IMR-90 (cell line): ENCODE data around the gene AFAP1L1. TPM values are rescaled to one million over a fixed set of nuclear protein-coding genes. Genes with fewer than 3 reads are reported as not detected.

Experiments
- ATAC-seq: fragments of 200-7000 bp; cut with Tn5 transposase; 2 replicates; pipeline ENCODE4 v1.9.1; 2020; ENCODE audit warnings: low read depth, mild to moderate bottlenecking, moderate library complexity
- BruUV-seq: library from RNA; stranded (reverse); fragments of 400-500 nt; replicated peaks from 2 replicates; lab custom pipeline; 2021; lab: Mats Ljungman, UMichigan
- CTCF ChIA-PET: fragments of 300-600 bp; formaldehyde crosslinking; extraction: SDS; loops from one replicate; lab custom pipeline; 2021; ENCODE audit warnings: antibody characterized with exemption; lab: Yijun Ruan, JAX
- POLR2A ChIA-PET: fragments of 300-600 bp; sonication (Branson Sonifier 250); formaldehyde crosslinking; loops from one replicate; lab custom pipeline; 2022; ENCODE audit warnings: antibody characterized with exemption; ENCODE audit not compliant: unreplicated experiment; lab: Charles Lee
- DNase-seq: peaks from one replicate; pipeline ENCODE4 v3.0.0; 2013
- H2AFZ ChIP-seq: replicated peaks from 2 replicates; pipeline ENCODE3; 2013; ENCODE audit warnings: low read length, mild to moderate bottlenecking; ENCODE audit not compliant: poor library complexity
- H2AK5ac ChIP-seq: 2 replicates; pipeline ENCODE4 v1.6.1; 2013; ENCODE audit warnings: low read depth, low read length, inconsistent platforms
- H2AK9ac ChIP-seq: replicated peaks from 2 replicates; pipeline ENCODE3; 2013; ENCODE audit warnings: mild to moderate bottlenecking, low read depth, low read length, moderate library complexity; ENCODE audit not compliant: poor library complexity
- H2BK120ac ChIP-seq: 2 replicates; pipeline ENCODE4 v1.6.1; 2013; ENCODE audit warnings: low read depth, low read length, inconsistent platforms
- H2BK15ac ChIP-seq: 3 replicates; pipeline ENCODE4 v1.6.1; 2013; ENCODE audit warnings: low read depth, low read length, inconsistent platforms
- H2BK20ac ChIP-seq: 2 replicates; pipeline ENCODE4 v1.6.1; 2013; ENCODE audit warnings: low read depth, mild to moderate bottlenecking, inconsistent platforms, low read length, moderate library complexity
- H2BK5ac ChIP-seq: 2 replicates; pipeline ENCODE4 v1.6.1; 2013; ENCODE audit warnings: mild to moderate bottlenecking, low read depth, low read length, inconsistent platforms; ENCODE audit not compliant: poor library complexity, severe bottlenecking
- H3K14ac ChIP-seq: replicated peaks from 2 replicates; pipeline ENCODE4 v1.6.1; 2013; ENCODE audit warnings: low read depth, low read length, inconsistent platforms
- H3K18ac ChIP-seq: 2 replicates; pipeline ENCODE4 v1.6.1; 2013; ENCODE audit warnings: low read depth, low read length, control low read depth
- H3K23ac ChIP-seq: 2 replicates; pipeline ENCODE4 v1.6.1; 2013; ENCODE audit warnings: low read depth, low read length, inconsistent platforms
- H3K27ac ChIP-seq: 2 replicates; pipeline ENCODE4 v1.5.1; 2013; ENCODE audit warnings: mild to moderate bottlenecking, control low read depth, low read length; ENCODE audit not compliant: insufficient read depth
- H3K27me3 ChIP-seq: 2 replicates; pipeline ENCODE4 v1.6.1; 2013; ENCODE audit warnings: low read length; ENCODE audit not compliant: control insufficient read depth, insufficient read depth
- H3K36me3 ChIP-seq: 2 replicates; pipeline ENCODE4 v1.6.1; 2013; ENCODE audit warnings: low read length, mixed read lengths; ENCODE audit not compliant: control insufficient read depth, insufficient read depth
- H3K4ac ChIP-seq: 2 replicates; pipeline ENCODE4 v1.6.1; 2013; ENCODE audit warnings: low read depth, low read length, inconsistent platforms
- H3K4me1 ChIP-seq: 2 replicates; pipeline ENCODE4 v1.6.1; 2013; ENCODE audit warnings: low read length, mixed read lengths; ENCODE audit not compliant: control insufficient read depth, insufficient read depth
- H3K4me2 ChIP-seq: 2 replicates; pipeline ENCODE4 v1.6.1; 2013; ENCODE audit warnings: low read depth, mild to moderate bottlenecking, control low read depth, low read length, moderate library complexity
- H3K4me3 ChIP-seq: 2 replicates; pipeline ENCODE4 v1.5.1; 2013; ENCODE audit warnings: low read depth, mild to moderate bottlenecking, control low read depth, low read length, moderate library complexity; ENCODE audit not compliant: insufficient read depth
- H3K56ac ChIP-seq: 2 replicates; pipeline ENCODE4 v1.6.1; 2013; ENCODE audit warnings: low read length, inconsistent platforms; ENCODE audit not compliant: insufficient read depth; ENCODE audit errors: extremely low read depth
- H3K79me1 ChIP-seq, 2 experiments: 2 replicates each; pipeline ENCODE4 v1.6.1; 2013; ENCODE audit warnings: low read length in 2 of 2, inconsistent platforms in 1 of 2, low read depth in 1 of 2
- H3K9ac ChIP-seq: 2 replicates; pipeline ENCODE4 v1.6.1; 2013; ENCODE audit warnings: low read depth, low read length, control low read depth
- H3K9me1 ChIP-seq: 2 replicates; pipeline ENCODE4 v1.6.1; 2013; ENCODE audit warnings: low read length, inconsistent platforms; ENCODE audit not compliant: insufficient read depth
- H3K9me3 ChIP-seq: 2 replicates; pipeline ENCODE4 v1.6.1; 2013; ENCODE audit warnings: low read length; ENCODE audit not compliant: control insufficient read depth, insufficient read depth
- H4K20me1 ChIP-seq: 2 replicates; pipeline ENCODE4 v1.6.1; 2013; ENCODE audit warnings: low read length, inconsistent platforms; ENCODE audit not compliant: insufficient read depth
- H4K5ac ChIP-seq: 2 replicates; pipeline ENCODE4 v1.6.1; 2013; ENCODE audit warnings: mild to moderate bottlenecking, low read depth, low read length, control low read depth
- H4K8ac ChIP-seq, 2 experiments: 2 replicates each; pipeline ENCODE4 v1.6.1; 2013; ENCODE audit warnings: low read depth in 2 of 2, low read length in 2 of 2, control low read depth in 1 of 2, inconsistent platforms in 1 of 2
- H4K91ac ChIP-seq: 2 replicates; pipeline ENCODE4 v1.6.1; 2013; ENCODE audit warnings: low read depth, low read length, inconsistent platforms; ENCODE audit not compliant: insufficient read depth
- BHLHE40 ChIP-seq: fragments of 150-350 bp; IDR thresholded peaks from 2 replicates; pipeline ENCODE4 v1.6.1; 2016; ENCODE audit warnings: mild to moderate bottlenecking, low read depth, low read length
- CEBPB ChIP-seq: IDR thresholded peaks from 2 replicates; pipeline ENCODE4 v1.6.1; 2012; ENCODE audit warnings: low read depth, low read length, improper control_type of control experiment
- CHD1 ChIP-seq: IDR thresholded peaks from 2 replicates; pipeline ENCODE4 v1.6.1; 2012; ENCODE audit warnings: low read depth, low read length, improper control_type of control experiment
- FOS ChIP-seq: fragments of 150-350 bp; IDR thresholded peaks from 2 replicates; pipeline ENCODE4 v1.6.1; 2016; ENCODE audit warnings: low read depth, low read length
- MAFK ChIP-seq: IDR thresholded peaks from 2 replicates; pipeline ENCODE4 v1.6.1; 2012; ENCODE audit warnings: low read depth, low read length, improper control_type of control experiment
- MAZ ChIP-seq: IDR thresholded peaks from 2 replicates; pipeline ENCODE4 v1.6.1; 2012; ENCODE audit warnings: low read depth, mild to moderate bottlenecking, low read length, improper control_type of control experiment, moderate library complexity, borderline replicate concordance
- MXI1 ChIP-seq: IDR thresholded peaks from 2 replicates; pipeline ENCODE4 v1.6.1; 2012; ENCODE audit warnings: low read depth, mild to moderate bottlenecking, low read length, moderate library complexity, borderline replicate concordance
- NFE2L2 ChIP-seq: fragments of 150-350 bp; IDR thresholded peaks from 2 replicates; pipeline ENCODE4 v1.6.1; 2016; ENCODE audit warnings: low read depth, mild to moderate bottlenecking, low read length
- POLR2A ChIP-seq: IDR thresholded peaks from 2 replicates; pipeline ENCODE4 v1.6.1; 2012; ENCODE audit warnings: mild to moderate bottlenecking, low read depth, low read length
- RAD21 ChIP-seq: IDR thresholded peaks from 2 replicates; pipeline ENCODE4 v1.6.1; 2012; ENCODE audit warnings: low read length, improper control_type of control experiment
- RCOR1 ChIP-seq: IDR thresholded peaks from 2 replicates; pipeline ENCODE4 v1.6.1; 2012; ENCODE audit warnings: mild to moderate bottlenecking, low read length, improper control_type of control experiment; ENCODE audit not compliant: insufficient replicate concordance
- RFX5 ChIP-seq: IDR thresholded peaks from 2 replicates; pipeline ENCODE4 v1.8.0; 2012; ENCODE audit warnings: low read depth, mild to moderate bottlenecking, low read length, moderate library complexity
- SMC3 ChIP-seq: fragments of 150-350 bp; IDR thresholded peaks from 2 replicates; pipeline ENCODE4 v1.6.1; 2016; ENCODE audit warnings: low read depth, mild to moderate bottlenecking, antibody characterized with exemption, low read length, moderate library complexity
- whole genome bisulfite sequencing, 2 experiments: methylation state at CpG; one replicate each; pipeline versions ENCODE4 v1.1.5 to v1.1.7; 2013; ENCODE audit warnings: missing lambda C conversion rate in 2 of 2; ENCODE audit not compliant: insufficient read length in 1 of 2; ENCODE audit errors: extremely low coverage in 2 of 2; 5-methylcytosine and 5-hydroxymethylcytosine counted together
- dilution Hi-C: fragments of 300-500 bp; cut with HindIII; formaldehyde crosslinking; loops from one replicate; pipeline ENCODE4 v1.14.3; 2018; ENCODE audit warnings: low sequenced_read_pairs; ENCODE audit not compliant: unreplicated experiment
- in situ Hi-C: fragments of 300-500 bp; cut with MboI; formaldehyde crosslinking; loops from 3 replicates; pipeline ENCODE4 v1.14.3; 2019; ENCODE audit warnings: low sequenced_read_pairs, inconsistent platforms, mixed read lengths
- intact Hi-C: fragments of 100-400 bp; cut with micrococcal nuclease; formaldehyde crosslinking; loops from 2 replicates; pipeline ENCODE4 v1.10.0; 2022
- polyA plus RNA-seq, 3 experiments: library from polyadenylated mRNA; depleted of rRNA; stranded (reverse); fragments of >200 nt; gene quantifications; 2 replicates each; pipeline ENCODE4 v1.2.3, GENCODE V29; 2012; ENCODE audit warnings: low replicate concordance in 1 of 3
- total RNA-seq: library from RNA; depleted of rRNA; stranded (reverse); fragments of >200 nt; gene quantifications from 2 replicates; pipeline ENCODE4 v1.2.3, GENCODE V29; 2012
- TF ChIP-seq, protein P1 (sequence below): fragments of 150-350 bp; IDR thresholded peaks from 2 replicates; pipeline ENCODE4 v1.6.1; 2016; ENCODE audit warnings: low read depth, mild to moderate bottlenecking, low read length, moderate library complexity, borderline replicate concordance
- TF ChIP-seq, protein P2 (sequence below): fragments of 150-350 bp; IDR thresholded peaks from 2 replicates; pipeline ENCODE4 v1.6.1; 2017; ENCODE audit warnings: mild to moderate bottlenecking, antibody characterized with exemption, low read length, low read depth
- TF ChIP-seq, protein P3 (sequence below): conservative IDR thresholded peaks from 2 replicates; pipeline ENCODE4 v1.5.1; 2012; ENCODE audit warnings: mild to moderate bottlenecking, low read depth, low read length, improper control_type of control experiment

The AFAP1L1 gene
- total and polyA plus RNA-seq, 2 of the 4 experiments (the other 2 are of a cell fraction), result 3.3 to 5.7 TPM

- in situ Hi-C loops, result no loop called here
- Histone ChIP-seq H3K79me1 (peaks cover 7 to 19% of the 10 kb centered on the region in 2 experiments), H3K23ac (no peak overlapping the region), H2BK5ac (no peak overlapping the region), H3K27me3 (no peaks in the 10 kb centered on the region), H3K4me2 (no peak overlapping the region), H3K9ac (no peak overlapping the region), H3K4ac (no peak overlapping the region), H3K4me1 (no peaks in the 10 kb centered on the region), H3K9me3 (no peaks in the 10 kb centered on the region), H3K4me3 (no peak overlapping the region), H2BK15ac (no peak overlapping the region), H2BK120ac (no peak overlapping the region), H2AK5ac (no peak overlapping the region), H3K9me1 (peaks cover 7% of the 10 kb centered on the region), H4K8ac (no peak overlapping the region), H4K91ac (no peak overlapping the region), H2BK20ac (no peak overlapping the region), H4K20me1 (peaks cover 3% of the 10 kb centered on the region; the same call in 1 of the 2 replicates), H3K27ac (no peak overlapping the region), H3K18ac (no peak overlapping the region), H2AFZ (no peak overlapping the region), H3K36me3 (peaks cover 18% of the 10 kb centered on the region), H2AK9ac (no peak overlapping the region), H3K56ac (no peak overlapping the region), H4K5ac (no peak overlapping the region), H3K14ac (no peak overlapping the region)
- dilution Hi-C loops, result no loop called here
- no CpG with 5 or more reads among the region's 1 CpG for WGBS, 2 experiments
- TF ChIP-seq, protein P1, sequence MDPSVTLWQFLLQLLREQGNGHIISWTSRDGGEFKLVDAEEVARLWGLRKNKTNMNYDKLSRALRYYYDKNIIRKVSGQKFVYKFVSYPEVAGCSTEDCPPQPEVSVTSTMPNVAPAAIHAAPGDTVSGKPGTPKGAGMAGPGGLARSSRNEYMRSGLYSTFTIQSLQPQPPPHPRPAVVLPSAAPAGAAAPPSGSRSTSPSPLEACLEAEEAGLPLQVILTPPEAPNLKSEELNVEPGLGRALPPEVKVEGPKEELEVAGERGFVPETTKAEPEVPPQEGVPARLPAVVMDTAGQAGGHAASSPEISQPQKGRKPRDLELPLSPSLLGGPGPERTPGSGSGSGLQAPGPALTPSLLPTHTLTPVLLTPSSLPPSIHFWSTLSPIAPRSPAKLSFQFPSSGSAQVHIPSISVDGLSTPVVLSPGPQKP, result no peak
- TF ChIP-seq MAFK (no peak), CEBPB (no peak), CHD1 (no peak), RFX5 (no peak), BHLHE40 (no peak), RCOR1 (no peak), NFE2L2 (no peak), RAD21 (no peak), MXI1 (no peak), MAZ (no peak), SMC3 (no peak), POLR2A (no peak), FOS (no peak)
- TF ChIP-seq, protein P2, sequence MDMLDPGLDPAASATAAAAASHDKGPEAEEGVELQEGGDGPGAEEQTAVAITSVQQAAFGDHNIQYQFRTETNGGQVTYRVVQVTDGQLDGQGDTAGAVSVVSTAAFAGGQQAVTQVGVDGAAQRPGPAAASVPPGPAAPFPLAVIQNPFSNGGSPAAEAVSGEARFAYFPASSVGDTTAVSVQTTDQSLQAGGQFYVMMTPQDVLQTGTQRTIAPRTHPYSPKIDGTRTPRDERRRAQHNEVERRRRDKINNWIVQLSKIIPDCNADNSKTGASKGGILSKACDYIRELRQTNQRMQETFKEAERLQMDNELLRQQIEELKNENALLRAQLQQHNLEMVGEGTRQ, result no peak
- TF ChIP-seq, protein P3, sequence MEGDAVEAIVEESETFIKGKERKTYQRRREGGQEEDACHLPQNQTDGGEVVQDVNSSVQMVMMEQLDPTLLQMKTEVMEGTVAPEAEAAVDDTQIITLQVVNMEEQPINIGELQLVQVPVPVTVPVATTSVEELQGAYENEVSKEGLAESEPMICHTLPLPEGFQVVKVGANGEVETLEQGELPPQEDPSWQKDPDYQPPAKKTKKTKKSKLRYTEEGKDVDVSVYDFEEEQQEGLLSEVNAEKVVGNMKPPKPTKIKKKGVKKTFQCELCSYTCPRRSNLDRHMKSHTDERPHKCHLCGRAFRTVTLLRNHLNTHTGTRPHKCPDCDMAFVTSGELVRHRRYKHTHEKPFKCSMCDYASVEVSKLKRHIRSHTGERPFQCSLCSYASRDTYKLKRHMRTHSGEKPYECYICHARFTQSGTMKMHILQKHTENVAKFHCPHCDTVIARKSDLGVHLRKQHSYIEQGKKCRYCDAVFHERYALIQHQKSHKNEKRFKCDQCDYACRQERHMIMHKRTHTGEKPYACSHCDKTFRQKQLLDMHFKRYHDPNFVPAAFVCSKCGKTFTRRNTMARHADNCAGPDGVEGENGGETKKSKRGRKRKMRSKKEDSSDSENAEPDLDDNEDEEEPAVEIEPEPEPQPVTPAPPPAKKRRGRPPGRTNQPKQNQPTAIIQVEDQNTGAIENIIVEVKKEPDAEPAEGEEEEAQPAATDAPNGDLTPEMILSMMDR, result no peak
- intact Hi-C loops, result no loop called here
- ATAC-seq (no peak), DNase-seq (no peak)
- ChIA-PET CTCF (no interaction called here), POLR2A (no interaction called here)
- no TSS peak for BruUV-seq
These were observed 84.0 kb downstream of the AFAP1L1 start for GRCh38 chr5:149355688-149356087.
